ENCODE data around the gene OPN3.

Gene OPN3

DNA sequence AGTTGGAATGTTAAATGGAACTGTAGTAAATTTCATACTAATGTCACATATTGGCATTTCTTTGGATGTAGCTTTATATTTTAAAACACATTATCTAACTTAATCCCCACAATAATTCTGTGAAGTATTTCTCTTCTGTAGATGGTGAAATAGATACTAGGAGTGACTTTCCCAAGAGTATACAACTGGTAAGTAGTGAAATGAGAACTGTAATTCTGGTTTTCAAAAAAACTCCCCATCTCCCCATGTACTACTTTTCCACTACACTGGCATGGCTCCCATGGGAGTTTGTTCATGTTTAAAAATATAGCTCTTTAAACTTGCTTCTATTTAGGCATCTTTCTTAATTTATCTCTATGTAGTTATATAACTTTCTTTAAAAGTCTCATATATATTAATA, 10.2 kb downstream of the OPN3 start:
- TF ChIP-seq EZH2 (IDR thresholded peaks at IDR 0.05; ENCODE audit: borderline replicate concordance, low read depth, low read length, severe bottlenecking): no peak
- TF ChIP-seq, protein P1, sequence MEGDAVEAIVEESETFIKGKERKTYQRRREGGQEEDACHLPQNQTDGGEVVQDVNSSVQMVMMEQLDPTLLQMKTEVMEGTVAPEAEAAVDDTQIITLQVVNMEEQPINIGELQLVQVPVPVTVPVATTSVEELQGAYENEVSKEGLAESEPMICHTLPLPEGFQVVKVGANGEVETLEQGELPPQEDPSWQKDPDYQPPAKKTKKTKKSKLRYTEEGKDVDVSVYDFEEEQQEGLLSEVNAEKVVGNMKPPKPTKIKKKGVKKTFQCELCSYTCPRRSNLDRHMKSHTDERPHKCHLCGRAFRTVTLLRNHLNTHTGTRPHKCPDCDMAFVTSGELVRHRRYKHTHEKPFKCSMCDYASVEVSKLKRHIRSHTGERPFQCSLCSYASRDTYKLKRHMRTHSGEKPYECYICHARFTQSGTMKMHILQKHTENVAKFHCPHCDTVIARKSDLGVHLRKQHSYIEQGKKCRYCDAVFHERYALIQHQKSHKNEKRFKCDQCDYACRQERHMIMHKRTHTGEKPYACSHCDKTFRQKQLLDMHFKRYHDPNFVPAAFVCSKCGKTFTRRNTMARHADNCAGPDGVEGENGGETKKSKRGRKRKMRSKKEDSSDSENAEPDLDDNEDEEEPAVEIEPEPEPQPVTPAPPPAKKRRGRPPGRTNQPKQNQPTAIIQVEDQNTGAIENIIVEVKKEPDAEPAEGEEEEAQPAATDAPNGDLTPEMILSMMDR (IDR thresholded peaks at IDR 0.05; ENCODE audit: borderline replicate concordance, extremely low read depth, low read length, poor library complexity, severe bottlenecking): no peak
- DNase-seq: no peak
- Histone ChIP-seq H3K27me3 (ENCODE audit: insufficient read depth, low read length, poor library complexity) (no peaks in the 10 kb centered on the region), H3K9ac (ENCODE audit: low read depth, low read length) (no peak overlapping the region), H3K4me3 (ENCODE audit: low read depth in 1 of 2, low read length in 2 of 2) (no peak overlapping the region), H3K4me1 (ENCODE audit: insufficient read depth, low read length) (0 out of 2 replicates have a peak, but pooled peaks cover 6% of the 10 kb centered on the region), H3K9me3 (ENCODE audit: insufficient read depth, low read length, severe bottlenecking) (no peaks in the 10 kb centered on the region), H2AFZ (ENCODE audit: low read depth, low read length) (no peak overlapping the region), H3K79me2 (ENCODE audit: insufficient read depth, low read length) (peaks cover 11% of the 10 kb centered on the region), H3K36me3 (ENCODE audit: insufficient read depth, low read length) (peaks cover 29% of the 10 kb centered on the region), H4K20me1 (ENCODE audit: insufficient read depth, low read length) (peaks cover 3% of the 10 kb centered on the region; the same call in 1 of the 2 replicates), H3K27ac (ENCODE audit: low read length) (no peak overlapping the region), H3K4me2 (ENCODE audit: insufficient read depth, low read length) (no peak overlapping the region)
- no peak for ATAC-seq (ENCODE audit: insufficient read depth, low read depth)

DNA sequence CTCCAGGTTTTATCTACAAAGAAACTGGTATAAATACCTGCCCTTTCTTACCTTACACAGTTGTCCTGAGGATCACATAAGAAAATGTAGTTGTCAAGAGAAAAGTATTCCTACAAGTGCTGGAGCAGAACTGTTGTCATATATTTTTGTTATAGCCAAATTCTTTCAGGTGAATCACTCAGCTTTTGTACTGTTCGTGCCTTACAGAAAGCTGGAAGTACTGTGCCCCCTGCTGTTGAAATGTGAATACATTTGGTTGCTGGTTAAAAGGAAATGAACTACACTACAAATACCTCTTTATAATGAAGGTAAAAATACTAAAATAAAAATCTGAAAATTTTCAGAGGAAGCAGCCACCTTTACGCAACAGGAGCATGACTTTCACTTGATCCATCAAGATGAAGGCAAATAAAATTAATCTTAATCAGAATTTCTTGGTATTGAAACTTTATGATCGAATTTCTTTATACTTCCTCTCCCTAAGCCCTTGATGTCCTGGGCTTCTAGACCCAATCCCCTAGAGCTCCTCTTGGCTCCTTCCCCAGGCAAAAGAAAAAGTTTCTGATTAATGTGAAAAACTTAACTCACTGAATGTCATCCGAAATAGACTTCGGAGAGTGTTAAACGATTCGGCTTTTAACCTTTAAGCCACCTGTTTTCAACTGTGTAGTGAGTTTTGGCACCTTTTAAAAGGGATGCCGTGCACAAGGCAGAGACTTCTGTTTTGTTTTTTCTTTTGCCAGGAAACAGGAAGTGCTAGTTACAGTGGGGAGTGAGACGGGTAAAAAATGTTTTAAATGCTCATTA, 12.5 kb downstream of the OPN3 start:
- Histone ChIP-seq H2AFZ (ENCODE audit: low read depth, low read length) (no peak overlapping the region), H4K20me1 (ENCODE audit: insufficient read depth, low read length) (peaks cover 3% of the 10 kb centered on the region; the same call in 1 of the 2 replicates), H3K9ac (ENCODE audit: low read depth, low read length) (no peak overlapping the region), H3K4me2 (ENCODE audit: insufficient read depth, low read length) (no peak overlapping the region), H3K27me3 (ENCODE audit: insufficient read depth, low read length, poor library complexity) (no peaks in the 10 kb centered on the region), H3K36me3 (ENCODE audit: insufficient read depth, low read length) (0 out of 2 replicates have a peak, but pooled peaks cover 12% of the 10 kb centered on the region), H3K9me3 (ENCODE audit: insufficient read depth, low read length, severe bottlenecking) (no peaks in the 10 kb centered on the region), H3K27ac (ENCODE audit: low read length) (no peak overlapping the region), H3K4me1 (ENCODE audit: insufficient read depth, low read length) (0 out of 2 replicates have a peak, but pooled peaks cover 6% of the 10 kb centered on the region), H3K4me3 (ENCODE audit: low read depth in 1 of 2, low read length in 2 of 2) (no peak overlapping the region), H3K79me2 (ENCODE audit: insufficient read depth, low read length) (no peaks in the 10 kb centered on the region)
- TF ChIP-seq, protein P1 (IDR thresholded peaks at IDR 0.05; ENCODE audit: borderline replicate concordance, extremely low read depth, low read length, poor library complexity, severe bottlenecking): peak; percentile 56
- no peak for TF ChIP-seq EZH2 (IDR thresholded peaks at IDR 0.05; ENCODE audit: borderline replicate concordance, low read depth, low read length, severe bottlenecking)
- ATAC-seq (ENCODE audit: insufficient read depth, low read depth) (peak; percentile 71), DNase-seq (peak; percentile 13)

DNA sequence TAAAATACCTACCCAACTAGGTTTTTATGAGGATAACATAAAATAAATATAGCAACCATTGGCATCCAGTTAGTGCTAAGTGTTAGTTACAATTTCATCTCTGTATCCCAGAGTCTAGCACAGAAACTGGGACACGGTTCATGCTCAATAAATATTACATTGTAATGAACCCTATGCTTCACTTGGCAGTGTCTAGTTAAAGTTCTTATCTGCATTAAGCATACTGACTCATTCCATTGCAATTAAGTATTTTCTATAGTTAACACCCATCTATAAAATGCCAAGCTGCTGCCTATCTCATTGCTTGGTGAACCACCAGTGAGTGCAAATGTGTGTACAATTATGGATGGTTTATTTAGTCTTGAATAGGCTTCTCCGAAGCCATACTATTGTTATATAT, 15.2 kb downstream of the OPN3 start:
- H3K4me3 ChIP-seq (ENCODE audit: low read depth in 1 of 2, low read length in 2 of 2): no peak overlapping the region
- ATAC-seq (ENCODE audit: insufficient read depth, low read depth): no peak
- no peak overlapping the region for H3K27ac ChIP-seq (ENCODE audit: low read length)
- H3K9me3 ChIP-seq (ENCODE audit: insufficient read depth, low read length, severe bottlenecking): no peaks in the 10 kb centered on the region
- 0 out of 2 replicates have a peak, but pooled peaks cover 6% of the 10 kb centered on the region for H3K4me1 ChIP-seq (ENCODE audit: insufficient read depth, low read length)
- TF ChIP-seq EZH2 (IDR thresholded peaks at IDR 0.05; ENCODE audit: borderline replicate concordance, low read depth, low read length, severe bottlenecking): no peak
- H4K20me1 ChIP-seq (ENCODE audit: insufficient read depth, low read length): no peaks in the 10 kb centered on the region; the same call in 1 of the 2 replicates
- no peaks in the 10 kb centered on the region for H3K79me2 ChIP-seq (ENCODE audit: insufficient read depth, low read length)
- 0 out of 2 replicates have a peak, but pooled peaks cover 5% of the 10 kb centered on the region for H3K36me3 ChIP-seq (ENCODE audit: insufficient read depth, low read length)
- no peak overlapping the region for H2AFZ ChIP-seq (ENCODE audit: low read depth, low read length)
- no peak overlapping the region for H3K4me2 ChIP-seq (ENCODE audit: insufficient read depth, low read length)
- DNase-seq: no peak
- no peaks in the 10 kb centered on the region for H3K27me3 ChIP-seq (ENCODE audit: insufficient read depth, low read length, poor library complexity)
- no peak overlapping the region for H3K9ac ChIP-seq (ENCODE audit: low read depth, low read length)

DNA sequence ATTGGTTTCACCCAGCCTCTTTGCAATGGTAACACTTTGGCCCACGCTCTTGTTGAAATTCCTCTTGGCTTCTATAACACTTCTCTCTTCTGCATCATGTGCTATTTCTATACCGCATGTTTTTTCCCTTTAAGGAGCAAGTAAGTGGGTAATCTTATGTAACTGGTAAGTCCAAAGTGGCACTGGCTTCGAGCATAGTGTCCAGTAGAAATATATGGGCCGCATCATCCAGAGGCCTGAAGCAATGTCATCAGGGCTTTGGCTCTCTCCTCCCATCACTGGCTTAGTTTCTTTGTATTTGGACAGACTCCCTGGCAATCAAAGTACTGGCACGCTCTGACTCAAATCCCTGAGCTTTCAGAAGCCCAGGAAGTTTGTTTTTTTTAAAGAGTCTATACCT, 17.5 kb downstream of the OPN3 start:
- no peaks in the 10 kb centered on the region for H3K36me3 ChIP-seq (ENCODE audit: insufficient read depth, low read length)
- H3K27me3 ChIP-seq (ENCODE audit: insufficient read depth, low read length, poor library complexity): no peaks in the 10 kb centered on the region
- no peak overlapping the region for H3K4me3 ChIP-seq (ENCODE audit: low read depth in 1 of 2, low read length in 2 of 2)
- DNase-seq (no peak), ATAC-seq (ENCODE audit: insufficient read depth, low read depth) (no peak)
- H3K27ac ChIP-seq (ENCODE audit: low read length): no peak overlapping the region
- no peaks in the 10 kb centered on the region; the same call in 1 of the 2 replicates for H4K20me1 ChIP-seq (ENCODE audit: insufficient read depth, low read length)
- H3K4me1 ChIP-seq (ENCODE audit: insufficient read depth, low read length): no peaks in the 10 kb centered on the region
- no peaks in the 10 kb centered on the region for H3K79me2 ChIP-seq (ENCODE audit: insufficient read depth, low read length)
- TF ChIP-seq EZH2 (IDR thresholded peaks at IDR 0.05; ENCODE audit: borderline replicate concordance, low read depth, low read length, severe bottlenecking): no peak
- TF ChIP-seq, protein P1 (IDR thresholded peaks at IDR 0.05; ENCODE audit: borderline replicate concordance, extremely low read depth, low read length, poor library complexity, severe bottlenecking): no peak
- H3K9ac ChIP-seq (ENCODE audit: low read depth, low read length): no peak overlapping the region
- no peak overlapping the region for H3K4me2 ChIP-seq (ENCODE audit: insufficient read depth, low read length)
- H3K9me3 ChIP-seq (ENCODE audit: insufficient read depth, low read length, severe bottlenecking): no peaks in the 10 kb centered on the region
- H2AFZ ChIP-seq (ENCODE audit: low read depth, low read length): no peak overlapping the region
